IMR-90 (cell line): ENCODE results near the gene CREB3L1. TPM values are rescaled to one million over a fixed set of nuclear protein-coding genes. Genes with fewer than 3 reads are reported as not detected.

Experiments used
- ATAC-seq: fragments of 200-7000 bp; cut with Tn5 transposase; 2 replicates; pipeline ENCODE4 v1.9.1; 2020; ENCODE audit warnings: low read depth, mild to moderate bottlenecking, moderate library complexity
- BruUV-seq: library from RNA; stranded (reverse); fragments of 400-500 nt; replicated peaks from 2 replicates; lab custom pipeline; 2021; lab: Mats Ljungman, UMichigan
- CTCF ChIA-PET: fragments of 300-600 bp; formaldehyde crosslinking; extraction: SDS; loops from one replicate; lab custom pipeline; 2021; ENCODE audit warnings: antibody characterized with exemption; lab: Yijun Ruan, JAX
- POLR2A ChIA-PET: fragments of 300-600 bp; sonication (Branson Sonifier 250); formaldehyde crosslinking; loops from one replicate; lab custom pipeline; 2022; ENCODE audit warnings: antibody characterized with exemption; ENCODE audit not compliant: unreplicated experiment; lab: Charles Lee
- DNase-seq: peaks from one replicate; pipeline ENCODE4 v3.0.0; 2013
- H2AFZ ChIP-seq: replicated peaks from 2 replicates; pipeline ENCODE3; 2013; ENCODE audit warnings: low read length, mild to moderate bottlenecking; ENCODE audit not compliant: poor library complexity
- H2AK5ac ChIP-seq: 2 replicates; pipeline ENCODE4 v1.6.1; 2013; ENCODE audit warnings: low read depth, low read length, inconsistent platforms
- H2AK9ac ChIP-seq: replicated peaks from 2 replicates; pipeline ENCODE3; 2013; ENCODE audit warnings: mild to moderate bottlenecking, low read depth, low read length, moderate library complexity; ENCODE audit not compliant: poor library complexity
- H2BK120ac ChIP-seq: 2 replicates; pipeline ENCODE4 v1.6.1; 2013; ENCODE audit warnings: low read depth, low read length, inconsistent platforms
- H2BK15ac ChIP-seq: 3 replicates; pipeline ENCODE4 v1.6.1; 2013; ENCODE audit warnings: low read depth, low read length, inconsistent platforms
- H2BK20ac ChIP-seq: 2 replicates; pipeline ENCODE4 v1.6.1; 2013; ENCODE audit warnings: low read depth, mild to moderate bottlenecking, inconsistent platforms, low read length, moderate library complexity
- H2BK5ac ChIP-seq: 2 replicates; pipeline ENCODE4 v1.6.1; 2013; ENCODE audit warnings: mild to moderate bottlenecking, low read depth, low read length, inconsistent platforms; ENCODE audit not compliant: poor library complexity, severe bottlenecking
- H3K14ac ChIP-seq: replicated peaks from 2 replicates; pipeline ENCODE4 v1.6.1; 2013; ENCODE audit warnings: low read depth, low read length, inconsistent platforms
- H3K18ac ChIP-seq: 2 replicates; pipeline ENCODE4 v1.6.1; 2013; ENCODE audit warnings: low read depth, low read length, control low read depth
- H3K23ac ChIP-seq: 2 replicates; pipeline ENCODE4 v1.6.1; 2013; ENCODE audit warnings: low read depth, low read length, inconsistent platforms
- H3K27ac ChIP-seq: 2 replicates; pipeline ENCODE4 v1.5.1; 2013; ENCODE audit warnings: mild to moderate bottlenecking, control low read depth, low read length; ENCODE audit not compliant: insufficient read depth
- H3K27me3 ChIP-seq: 2 replicates; pipeline ENCODE4 v1.6.1; 2013; ENCODE audit warnings: low read length; ENCODE audit not compliant: control insufficient read depth, insufficient read depth
- H3K36me3 ChIP-seq: 2 replicates; pipeline ENCODE4 v1.6.1; 2013; ENCODE audit warnings: low read length, mixed read lengths; ENCODE audit not compliant: control insufficient read depth, insufficient read depth
- H3K4ac ChIP-seq: 2 replicates; pipeline ENCODE4 v1.6.1; 2013; ENCODE audit warnings: low read depth, low read length, inconsistent platforms
- H3K4me1 ChIP-seq: 2 replicates; pipeline ENCODE4 v1.6.1; 2013; ENCODE audit warnings: low read length, mixed read lengths; ENCODE audit not compliant: control insufficient read depth, insufficient read depth
- H3K4me2 ChIP-seq: 2 replicates; pipeline ENCODE4 v1.6.1; 2013; ENCODE audit warnings: low read depth, mild to moderate bottlenecking, control low read depth, low read length, moderate library complexity
- H3K4me3 ChIP-seq: 2 replicates; pipeline ENCODE4 v1.5.1; 2013; ENCODE audit warnings: low read depth, mild to moderate bottlenecking, control low read depth, low read length, moderate library complexity; ENCODE audit not compliant: insufficient read depth
- H3K56ac ChIP-seq: 2 replicates; pipeline ENCODE4 v1.6.1; 2013; ENCODE audit warnings: low read length, inconsistent platforms; ENCODE audit not compliant: insufficient read depth; ENCODE audit errors: extremely low read depth
- H3K79me1 ChIP-seq, 2 experiments: 2 replicates each; pipeline ENCODE4 v1.6.1; 2013; ENCODE audit warnings: low read length in 2 of 2, inconsistent platforms in 1 of 2, low read depth in 1 of 2
- H3K9ac ChIP-seq: 2 replicates; pipeline ENCODE4 v1.6.1; 2013; ENCODE audit warnings: low read depth, low read length, control low read depth
- H3K9me1 ChIP-seq: 2 replicates; pipeline ENCODE4 v1.6.1; 2013; ENCODE audit warnings: low read length, inconsistent platforms; ENCODE audit not compliant: insufficient read depth
- H3K9me3 ChIP-seq: 2 replicates; pipeline ENCODE4 v1.6.1; 2013; ENCODE audit warnings: low read length; ENCODE audit not compliant: control insufficient read depth, insufficient read depth
- H4K20me1 ChIP-seq: 2 replicates; pipeline ENCODE4 v1.6.1; 2013; ENCODE audit warnings: low read length, inconsistent platforms; ENCODE audit not compliant: insufficient read depth
- H4K5ac ChIP-seq: 2 replicates; pipeline ENCODE4 v1.6.1; 2013; ENCODE audit warnings: mild to moderate bottlenecking, low read depth, low read length, control low read depth
- H4K8ac ChIP-seq, 2 experiments: 2 replicates each; pipeline ENCODE4 v1.6.1; 2013; ENCODE audit warnings: low read depth in 2 of 2, low read length in 2 of 2, control low read depth in 1 of 2, inconsistent platforms in 1 of 2
- H4K91ac ChIP-seq: 2 replicates; pipeline ENCODE4 v1.6.1; 2013; ENCODE audit warnings: low read depth, low read length, inconsistent platforms; ENCODE audit not compliant: insufficient read depth
- MXI1 ChIP-seq: IDR thresholded peaks from 2 replicates; pipeline ENCODE4 v1.6.1; 2012; ENCODE audit warnings: low read depth, mild to moderate bottlenecking, low read length, moderate library complexity, borderline replicate concordance
- RAD21 ChIP-seq: IDR thresholded peaks from 2 replicates; pipeline ENCODE4 v1.6.1; 2012; ENCODE audit warnings: low read length, improper control_type of control experiment
- WGBS, 2 experiments: methylation state at CpG; one replicate each; pipeline versions ENCODE4 v1.1.5 to v1.1.7; 2013; ENCODE audit warnings: missing lambda C conversion rate in 2 of 2; ENCODE audit not compliant: insufficient read length in 1 of 2; ENCODE audit errors: extremely low coverage in 2 of 2; 5-methylcytosine and 5-hydroxymethylcytosine counted together
- dilution Hi-C: fragments of 300-500 bp; cut with HindIII; formaldehyde crosslinking; loops from one replicate; pipeline ENCODE4 v1.14.3; 2018; ENCODE audit warnings: low sequenced_read_pairs; ENCODE audit not compliant: unreplicated experiment
- in situ Hi-C: fragments of 300-500 bp; cut with MboI; formaldehyde crosslinking; loops from 3 replicates; pipeline ENCODE4 v1.14.3; 2019; ENCODE audit warnings: low sequenced_read_pairs, inconsistent platforms, mixed read lengths
- intact Hi-C: fragments of 100-400 bp; cut with micrococcal nuclease; formaldehyde crosslinking; loops from 2 replicates; pipeline ENCODE4 v1.10.0; 2022
- polyA plus RNA-seq, 3 experiments: library from polyadenylated mRNA; depleted of rRNA; stranded (reverse); fragments of >200 nt; gene quantifications; 2 replicates each; pipeline ENCODE4 v1.2.3, GENCODE V29; 2012; ENCODE audit warnings: low replicate concordance in 1 of 3
- total RNA-seq: library from RNA; depleted of rRNA; stranded (reverse); fragments of >200 nt; gene quantifications from 2 replicates; pipeline ENCODE4 v1.2.3, GENCODE V29; 2012; rRNA removed

CREB3L1 gene
- total and polyA plus RNA-seq, 2 of the 4 experiments (the other 2 are of a cell fraction): 8.1 to 82.3 TPM

DNA sequence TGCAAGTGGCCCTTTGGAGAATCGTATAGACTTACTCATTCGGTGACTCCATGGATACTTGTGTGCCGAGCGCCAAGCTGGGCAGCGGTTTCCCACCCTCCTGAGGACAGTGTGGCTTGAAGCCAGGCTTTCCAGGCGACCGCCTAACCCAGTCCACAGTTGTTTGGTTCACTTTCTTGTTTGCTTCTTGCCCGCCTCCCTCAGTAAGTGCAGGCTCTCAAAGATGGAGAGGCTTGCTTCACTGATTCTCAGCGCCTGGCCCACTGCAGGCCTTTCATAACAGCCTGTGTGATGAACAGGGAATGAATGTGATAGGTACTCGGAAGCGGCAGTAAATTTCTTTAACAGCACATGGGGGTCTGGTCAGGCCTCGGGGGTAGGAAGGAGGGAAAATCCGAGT, 92.8 kb downstream of the CREB3L1 start:
- H2BK120ac ChIP-seq: no peak overlapping the region
- H2AK9ac ChIP-seq: peak overlapping the region; percentile 53
- POLR2A ChIA-PET: no interaction called here
- no peak overlapping the region for H3K9ac ChIP-seq
- no peak overlapping the region for H2BK5ac ChIP-seq
- dilution Hi-C loops: no loop called here
- H2AFZ ChIP-seq: no peak overlapping the region
- H3K56ac ChIP-seq: no peak overlapping the region; the same call in 1 of the 2 replicates
- H2BK20ac ChIP-seq: no peak overlapping the region
- no peak overlapping the region for H3K18ac ChIP-seq
- no TSS peak for BruUV-seq
- H3K27ac ChIP-seq: no peak overlapping the region
- ATAC-seq (no peak), DNase-seq (no peak)
- 0 out of 2 replicates have a peak, but pooled peaks cover 4% of the 10 kb centered on the region for H3K9me1 ChIP-seq
- no peak overlapping the region for H4K8ac ChIP-seq
- CTCF ChIA-PET: no interaction called here
- no peak overlapping the region for H3K23ac ChIP-seq
- H3K27me3 ChIP-seq: no peaks in the 10 kb centered on the region
- H2BK15ac ChIP-seq: no peak overlapping the region
- no peak overlapping the region for H2AK5ac ChIP-seq
- H4K91ac ChIP-seq: no peak overlapping the region
- TF ChIP-seq MXI1: no peak
- TF ChIP-seq RAD21: no peak
- H4K5ac ChIP-seq: no peak overlapping the region
- H3K4me2 ChIP-seq: no peak overlapping the region
- peaks cover 30% of the 10 kb centered on the region for H3K36me3 ChIP-seq
- no peak overlapping the region for H3K4me3 ChIP-seq
- peaks cover 0 to 34% of the 10 kb centered on the region in 2 experiments; a peak in 3 of 4 replicates for H3K79me1 ChIP-seq
- H3K4ac ChIP-seq: no peak overlapping the region
- H4K20me1 ChIP-seq: peaks cover 12% of the 10 kb centered on the region
- H3K9me3 ChIP-seq: no peaks in the 10 kb centered on the region
- in situ Hi-C loops: no loop called here
- H3K14ac ChIP-seq: 0 out of 2 replicates have a peak overlapping the region, but pooled peaks have one; percentile 7
- intact Hi-C loops: no loop called here
- peaks cover 10% of the 10 kb centered on the region; the same call in 1 of the 2 replicates for H3K4me1 ChIP-seq
- 94% methylated on average over 3 of the region's 13 CpGs; no CpG with 5 or more reads in 1 of the 2 experiments for WGBS, 2 experiments

Other genes starting within 250 kb of the CREB3L1 start
- 9.0 and 9.7 TPM in 2 replicates for gene PHF21A, start 156.2 kb upstream of the CREB3L1 start, total RNA-seq
- 20.6 and 23.6 TPM in 2 replicates for gene PHF21A, start 156.2 kb upstream of the CREB3L1 start, polyA plus RNA-seq (2012; rRNA removed)
- gene DGKZ, start 69.8 kb downstream of the CREB3L1 start, total RNA-seq: 43.0 and 46.8 TPM in 2 replicates
- 62.0 and 68.0 TPM in 2 replicates for gene DGKZ, start 69.8 kb downstream of the CREB3L1 start, polyA plus RNA-seq (2012; rRNA removed)
- 23.1 and 25.8 TPM in 2 replicates for gene MDK, start 104.0 kb downstream of the CREB3L1 start, total RNA-seq
- gene MDK, start 104.0 kb downstream of the CREB3L1 start, polyA plus RNA-seq (2012; rRNA removed): 377 and 389 TPM in 2 replicates
- gene CHRM4, start 114.1 kb downstream of the CREB3L1 start, total RNA-seq: 0.18 and 0.28 TPM in 2 replicates
- 0.09 and 0.19 TPM in 2 replicates for gene CHRM4, start 114.1 kb downstream of the CREB3L1 start, polyA plus RNA-seq (2012; rRNA removed)